H9 (cell line): Measurements from ENCODE around the gene MROH8. TPM values are rescaled to one million over a fixed set of nuclear protein-coding genes. Genes with fewer than 3 reads are reported as not detected.
A peak's percentile ranks its signal among the peaks of the same experiment; 100 is the strongest.

Experiments used
- DNase-seq: peaks from one replicate; pipeline ENCODE4 v3.0.0-alpha.2; 2017
- H2AFZ ChIP-seq: one replicate; pipeline ENCODE4 v1.6.1; 2013; ENCODE audit warnings: mild to moderate bottlenecking, low read length, control low read depth, moderate library complexity
- H2AK5ac ChIP-seq: 2 replicates; pipeline ENCODE4 v1.6.1; 2013; ENCODE audit warnings: low read length, control low read depth, mixed read lengths; ENCODE audit not compliant: insufficient read length
- H2BK120ac ChIP-seq: one replicate; pipeline ENCODE4 v1.6.1; 2013; ENCODE audit warnings: low read depth, mild to moderate bottlenecking, low read length, control low read depth, inconsistent platforms; ENCODE audit not compliant: poor library complexity, severe bottlenecking
- H2BK12ac ChIP-seq: 2 replicates; pipeline ENCODE4 v1.6.1; 2013; ENCODE audit warnings: low read length, control low read depth, mixed read lengths, low read depth; ENCODE audit not compliant: insufficient read length
- H2BK15ac ChIP-seq: 2 replicates; pipeline ENCODE4 v1.6.1; 2013; ENCODE audit warnings: low read depth, low read length, control low read depth
- H2BK20ac ChIP-seq: one replicate; pipeline ENCODE4 v1.6.1; 2013; ENCODE audit warnings: low read depth, mild to moderate bottlenecking, low read length, control low read depth, inconsistent platforms; ENCODE audit not compliant: poor library complexity, severe bottlenecking
- H2BK5ac ChIP-seq: 2 replicates; pipeline ENCODE4 v1.6.1; 2013; ENCODE audit warnings: low read length, control low read depth, mixed read lengths; ENCODE audit not compliant: insufficient read length
- H3K14ac ChIP-seq: 2 replicates; pipeline ENCODE4 v1.6.1; 2013; ENCODE audit warnings: low read length, control low read depth; ENCODE audit not compliant: insufficient read depth
- H3K18ac ChIP-seq: 2 replicates; pipeline ENCODE4 v1.6.1; 2013; ENCODE audit warnings: low read depth, mild to moderate bottlenecking, mixed read lengths, low read length, control low read depth; ENCODE audit not compliant: insufficient read length
- H3K23ac ChIP-seq: 2 replicates; pipeline ENCODE4 v1.6.1; 2013; ENCODE audit warnings: low read length, control low read depth, mixed read lengths, low read depth; ENCODE audit not compliant: insufficient read length
- H3K23me2 ChIP-seq: 2 replicates; pipeline ENCODE4 v1.6.1; 2013; ENCODE audit warnings: low read depth, mild to moderate bottlenecking, mixed read lengths, low read length, control low read depth; ENCODE audit not compliant: insufficient read length, poor library complexity, severe bottlenecking
- H3K27ac ChIP-seq: 2 replicates; pipeline ENCODE4 v1.5.1; 2013; ENCODE audit warnings: low read length, control low read depth, mixed read lengths, low read depth; ENCODE audit not compliant: insufficient read length
- H3K27me3 ChIP-seq: 2 replicates; pipeline ENCODE4 v1.6.1; 2013; ENCODE audit warnings: low read length, control low read depth, inconsistent platforms; ENCODE audit not compliant: insufficient read depth
- H3K4ac ChIP-seq: 2 replicates; pipeline ENCODE4 v1.6.1; 2013; ENCODE audit warnings: low read depth, mild to moderate bottlenecking, control low read depth, inconsistent platforms, low read length, moderate library complexity
- H3K4me1 ChIP-seq: 2 replicates; pipeline ENCODE4 v1.6.1; 2013; ENCODE audit warnings: low read length, control low read depth, inconsistent platforms; ENCODE audit not compliant: insufficient read depth
- H3K4me2 ChIP-seq: 2 replicates; pipeline ENCODE4 v1.6.1; 2013; ENCODE audit warnings: low read length, control low read depth, mixed read lengths; ENCODE audit not compliant: insufficient read length, insufficient read depth
- H3K56ac ChIP-seq: 2 replicates; pipeline ENCODE4 v1.6.1; 2013; ENCODE audit warnings: low read depth, mild to moderate bottlenecking, mixed read lengths, low read length, control low read depth; ENCODE audit not compliant: insufficient read length
- H3K79me1 ChIP-seq: 2 replicates; pipeline ENCODE4 v1.6.1; 2013; ENCODE audit warnings: low read depth, mild to moderate bottlenecking, moderate library complexity, low read length, control low read depth, inconsistent platforms; ENCODE audit not compliant: insufficient read depth, poor library complexity, severe bottlenecking
- H3K79me2 ChIP-seq: 2 replicates; pipeline ENCODE4 v1.6.1; 2013; ENCODE audit warnings: low read length, control low read depth, inconsistent platforms; ENCODE audit not compliant: insufficient read depth
- H3K9ac ChIP-seq: 2 replicates; pipeline ENCODE4 v1.6.1; 2013; ENCODE audit warnings: low read length, control low read depth, mixed read lengths; ENCODE audit not compliant: insufficient read length; ENCODE audit errors: extremely low read depth
- H3K9me3 ChIP-seq: one replicate; pipeline ENCODE4 v1.6.1; 2013; ENCODE audit warnings: low read depth, low read length, inconsistent platforms; ENCODE audit not compliant: control insufficient read depth
- H3T11ph ChIP-seq: one replicate; pipeline ENCODE4 v1.6.1; 2013; ENCODE audit warnings: mild to moderate bottlenecking, low read length, control low read depth, inconsistent platforms
- H4K20me1 ChIP-seq: one replicate; pipeline ENCODE4 v1.6.1; 2013; ENCODE audit not compliant: control insufficient read depth, insufficient read length, insufficient read depth
- H4K5ac ChIP-seq: 2 replicates; pipeline ENCODE4 v1.6.1; 2013; ENCODE audit warnings: low read depth, mild to moderate bottlenecking, mixed read lengths, low read length, control low read depth; ENCODE audit not compliant: insufficient read length
- H4K8ac ChIP-seq: replicated peaks from 2 replicates; pipeline ENCODE4 v1.6.1; 2013; ENCODE audit warnings: low read length, control low read depth, mixed read lengths, low read depth; ENCODE audit not compliant: insufficient read length
- H4K91ac ChIP-seq: 2 replicates; pipeline ENCODE4 v1.6.1; 2013; ENCODE audit warnings: low read depth, mild to moderate bottlenecking, moderate library complexity, mixed read lengths, low read length, control low read depth; ENCODE audit not compliant: insufficient read length
- H3K27ac Mint-ChIP-seq, 3 experiments: 2 replicates in 2 of 3; 3 replicates in 1 of 3; pipeline ENCODE4 v1.8.0; 2020 to 2021; ENCODE audit warnings: mixed read lengths in 3 of 3, mild to moderate bottlenecking in 1 of 3, moderate library complexity in 1 of 3
- H3K27me3 Mint-ChIP-seq: 2 replicates; pipeline ENCODE4 v1.8.0; 2021; ENCODE audit warnings: low read depth, mild to moderate bottlenecking, moderate library complexity, mixed read lengths
- H3K36me3 Mint-ChIP-seq, 3 experiments: 2 replicates in 2 of 3; 3 replicates in 1 of 3; pipeline ENCODE4 v1.8.0; 2020 to 2021; ENCODE audit warnings: low read depth in 3 of 3, mixed read lengths in 3 of 3; ENCODE audit not compliant: insufficient read depth in 1 of 3
- H3K4me1 Mint-ChIP-seq, 2 experiments: 2 replicates each; pipeline ENCODE4 v1.8.0; 2020; ENCODE audit warnings: mixed read lengths in 2 of 2
- H3K4me3 Mint-ChIP-seq, 2 experiments: 2 replicates in 1 of 2; 3 replicates in 1 of 2; pipeline ENCODE4 v1.8.0; 2020 to 2021; ENCODE audit warnings: mild to moderate bottlenecking in 2 of 2, mixed read lengths in 2 of 2, moderate library complexity in 1 of 2
- H3K9me3 Mint-ChIP-seq, 2 experiments: 2 replicates in 1 of 2; 3 replicates in 1 of 2; pipeline ENCODE4 v1.8.0; 2020; ENCODE audit warnings: mild to moderate bottlenecking in 2 of 2, mixed read lengths in 2 of 2, moderate library complexity in 1 of 2
- WGBS: extraction: QIAGEN DNeasy Blood & Tissue Kit; methylation state at CpG from one replicate; pipeline ENCODE4 v1.1.7; 2013; ENCODE audit warnings: missing lambda C conversion rate, low lambda C conversion rate, mixed read lengths; ENCODE audit not compliant: insufficient read length; ENCODE audit errors: extremely low coverage; 5-methylcytosine and 5-hydroxymethylcytosine counted together
- total RNA-seq: library from RNA; stranded (reverse); gene quantifications from 2 replicates; pipeline ENCODE4 v1.2.1, GENCODE V29; 2021
- TF ChIP-seq, protein P1 (sequence below): fragments of 200-600 bp; sonication (generic); conservative IDR thresholded peaks from 3 replicates; pipeline ENCODE4 v1.8.0; 2021; ENCODE audit warnings: antibody characterized with exemption, mild to moderate bottlenecking

Gene MROH8
- total RNA-seq, 1 experiment from 2014 or later, result 0.90 TPM

DNA sequence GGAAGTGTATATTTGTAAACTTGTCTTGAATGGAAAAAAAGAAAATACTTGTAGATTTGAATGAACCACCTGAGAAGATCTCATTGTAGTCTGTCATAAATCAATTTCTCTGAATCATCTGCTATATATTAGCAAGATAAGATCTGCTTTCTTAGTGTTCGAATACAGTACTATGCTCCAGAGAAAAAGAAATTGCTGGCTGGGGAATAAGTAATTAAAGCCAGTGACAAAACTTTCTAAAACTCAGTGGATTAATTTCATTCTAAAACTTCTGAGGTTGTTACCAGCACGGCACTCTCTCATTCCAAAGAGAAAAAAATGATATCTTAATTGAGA is 22.4 kb upstream of the MROH8 start:
- DNase-seq, result no peak
- H4K5ac ChIP-seq, result no peak overlapping the region
- Mint-ChIP-seq H3K27me3 (no peaks in the 10 kb centered on the region), H3K27ac (peak overlapping the region in 2 of 3 experiments; percentile 40 to 86; a peak in 3 of 7 replicates), H3K4me1 (peaks cover under 1 to 4% of the 10 kb centered on the region in 2 experiments; a peak in 1 of 4 replicates), H3K9me3 (no peaks in the 10 kb centered on the region), H3K4me3 (no peak overlapping the region), H3K36me3 (peaks cover 53 to 81% (median 67%) of the 10 kb centered on the region in 3 experiments)
- no peak overlapping the region for H4K8ac ChIP-seq
- H3K14ac ChIP-seq, result no peak overlapping the region
- no CpG with 5 or more reads among the region's 2 CpGs for WGBS
- H2BK15ac ChIP-seq, result no peak overlapping the region
- H3K4me1 ChIP-seq, result no peaks in the 10 kb centered on the region
- H3K4ac ChIP-seq, result no peak overlapping the region
- no peak overlapping the region for H2AK5ac ChIP-seq
- H3K27ac ChIP-seq, result no peak overlapping the region
- no peak overlapping the region for H2BK12ac ChIP-seq
- no peaks in the 10 kb centered on the region for H3K23me2 ChIP-seq
- peaks cover 7% of the 10 kb centered on the region for H3K79me2 ChIP-seq
- no peaks in the 10 kb centered on the region for H3K9me3 ChIP-seq
- TF ChIP-seq, protein P1, sequence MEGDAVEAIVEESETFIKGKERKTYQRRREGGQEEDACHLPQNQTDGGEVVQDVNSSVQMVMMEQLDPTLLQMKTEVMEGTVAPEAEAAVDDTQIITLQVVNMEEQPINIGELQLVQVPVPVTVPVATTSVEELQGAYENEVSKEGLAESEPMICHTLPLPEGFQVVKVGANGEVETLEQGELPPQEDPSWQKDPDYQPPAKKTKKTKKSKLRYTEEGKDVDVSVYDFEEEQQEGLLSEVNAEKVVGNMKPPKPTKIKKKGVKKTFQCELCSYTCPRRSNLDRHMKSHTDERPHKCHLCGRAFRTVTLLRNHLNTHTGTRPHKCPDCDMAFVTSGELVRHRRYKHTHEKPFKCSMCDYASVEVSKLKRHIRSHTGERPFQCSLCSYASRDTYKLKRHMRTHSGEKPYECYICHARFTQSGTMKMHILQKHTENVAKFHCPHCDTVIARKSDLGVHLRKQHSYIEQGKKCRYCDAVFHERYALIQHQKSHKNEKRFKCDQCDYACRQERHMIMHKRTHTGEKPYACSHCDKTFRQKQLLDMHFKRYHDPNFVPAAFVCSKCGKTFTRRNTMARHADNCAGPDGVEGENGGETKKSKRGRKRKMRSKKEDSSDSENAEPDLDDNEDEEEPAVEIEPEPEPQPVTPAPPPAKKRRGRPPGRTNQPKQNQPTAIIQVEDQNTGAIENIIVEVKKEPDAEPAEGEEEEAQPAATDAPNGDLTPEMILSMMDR, result no peak
- H3K4me2 ChIP-seq, result no peak overlapping the region
- no peaks in the 10 kb centered on the region for H3K27me3 ChIP-seq
- no peak overlapping the region for H3K18ac ChIP-seq
- H3T11ph ChIP-seq, result no peak overlapping the region
- H3K9ac ChIP-seq, result no peak overlapping the region
- no peak overlapping the region for H2BK120ac ChIP-seq
- H3K79me1 ChIP-seq, result peaks cover 7% of the 10 kb centered on the region
- H4K20me1 ChIP-seq, result no peaks in the 10 kb centered on the region
- H2BK5ac ChIP-seq, result no peak overlapping the region
- H3K56ac ChIP-seq, result no peak overlapping the region
- no peak overlapping the region for H2BK20ac ChIP-seq
- H3K23ac ChIP-seq, result no peak overlapping the region
- no peak overlapping the region for H4K91ac ChIP-seq
- no peak overlapping the region for H2AFZ ChIP-seq
